Osteocyte (in vitro differentiated cells): ENCODE data around the gene OTOGL. TPM values are rescaled to one million over a fixed set of nuclear protein-coding genes. Genes with fewer than 3 reads are reported as not detected.

Source experiments
- DNase-seq: peaks from one replicate; pipeline ENCODE4 v3.0.0; 2021; ENCODE audit warnings: mixed read lengths; ENCODE audit not compliant: unreplicated experiment; ENCODE audit errors: extremely low spot score
- H3K27ac Mint-ChIP-seq: one replicate; pipeline ENCODE4 v1.8.0; 2021; ENCODE audit warnings: mild to moderate bottlenecking, mixed read lengths; ENCODE audit not compliant: unreplicated experiment
- H3K27me3 Mint-ChIP-seq: one replicate; pipeline ENCODE4 v1.8.0; 2021; ENCODE audit warnings: mixed read lengths; ENCODE audit not compliant: unreplicated experiment
- H3K36me3 Mint-ChIP-seq: one replicate; pipeline ENCODE4 v1.8.0; 2021; ENCODE audit warnings: mixed read lengths; ENCODE audit not compliant: unreplicated experiment
- H3K4me1 Mint-ChIP-seq: one replicate; pipeline ENCODE4 v1.8.0; 2021; ENCODE audit warnings: mixed read lengths; ENCODE audit not compliant: unreplicated experiment
- H3K4me3 Mint-ChIP-seq: one replicate; pipeline ENCODE4 v1.8.0; 2021; ENCODE audit warnings: mild to moderate bottlenecking, moderate library complexity, mixed read lengths; ENCODE audit not compliant: unreplicated experiment
- H3K9me3 Mint-ChIP-seq: one replicate; pipeline ENCODE4 v1.8.0; 2021; ENCODE audit warnings: mixed read lengths; ENCODE audit not compliant: unreplicated experiment
- CTCF ChIP-seq: fragments of 200-600 bp; sonication (generic); IDR thresholded peaks from 2 replicates; pipeline ENCODE4 v1.5.0; 2021; ENCODE audit warnings: antibody characterized with exemption, mild to moderate bottlenecking, moderate library complexity
- total RNA-seq: library from RNA; stranded (reverse); gene quantifications from 2 replicates; pipeline ENCODE4 v1.2.1, GENCODE V29; 2021

Gene OTOGL
- total RNA-seq, 1 donor from 2014 or later, result 0.19 TPM

GRCh38 chr12:80257920-80258319 lies 158.6 kb downstream of the OTOGL start:
- Mint-ChIP-seq H3K4me1 (peaks cover under 1% of the 10 kb centered on the region), H3K27ac (no peak overlapping the region), H3K4me3 (no peak overlapping the region), H3K36me3 (no peaks in the 10 kb centered on the region), H3K27me3 (no peaks in the 10 kb centered on the region), H3K9me3 (no peaks in the 10 kb centered on the region)
- no peak for TF ChIP-seq CTCF
- no peak for DNase-seq

GRCh38 chr12:80260269-80260668 lies 160.9 kb downstream of the OTOGL start:
- DNase-seq, result no peak

GRCh38 chr12:80261403-80261802 lies 162.1 kb downstream of the OTOGL start:
- no peak overlapping the region for H3K4me3 Mint-ChIP-seq
- H3K9me3 Mint-ChIP-seq, result no peaks in the 10 kb centered on the region
- no peaks in the 10 kb centered on the region for H3K27me3 Mint-ChIP-seq
- H3K36me3 Mint-ChIP-seq, result no peaks in the 10 kb centered on the region
- no peak overlapping the region for H3K27ac Mint-ChIP-seq
- no peak for DNase-seq
- TF ChIP-seq CTCF, result no peak
- peaks cover 3% of the 10 kb centered on the region for H3K4me1 Mint-ChIP-seq

More at GRCh38 chr12:80260269-80260668, 160.9 kb downstream of the OTOGL start:
- no peak overlapping the region for H3K27ac Mint-ChIP-seq
- peaks cover 3% of the 10 kb centered on the region for H3K4me1 Mint-ChIP-seq
- H3K9me3 Mint-ChIP-seq, result no peaks in the 10 kb centered on the region
- no peak overlapping the region for H3K4me3 Mint-ChIP-seq
- TF ChIP-seq CTCF, result no peak
- H3K36me3 Mint-ChIP-seq, result no peaks in the 10 kb centered on the region
- H3K27me3 Mint-ChIP-seq, result no peaks in the 10 kb centered on the region

- TF ChIP-seq CTCF, result no peak
- H3K36me3 Mint-ChIP-seq, result no peaks in the 10 kb centered on the region
- H3K27ac Mint-ChIP-seq, result no peak overlapping the region
- H3K4me3 Mint-ChIP-seq, result no peak overlapping the region
- no peak for DNase-seq
- no peaks in the 10 kb centered on the region for H3K9me3 Mint-ChIP-seq
- peaks cover 3% of the 10 kb centered on the region for H3K4me1 Mint-ChIP-seq
- no peaks in the 10 kb centered on the region for H3K27me3 Mint-ChIP-seq
Measured at GRCh38 chr12:80262346-80262745, 163.0 kb downstream of the OTOGL start.

- Mint-ChIP-seq H3K9me3 (no peaks in the 10 kb centered on the region), H3K27me3 (no peaks in the 10 kb centered on the region), H3K4me3 (no peak overlapping the region), H3K4me1 (peaks cover 3% of the 10 kb centered on the region), H3K27ac (no peak overlapping the region), H3K36me3 (no peaks in the 10 kb centered on the region)
- TF ChIP-seq CTCF, result no peak
- no peak for DNase-seq
Measured at GRCh38 chr12:80262771-80263170, 163.4 kb downstream of the OTOGL start.
